ENCODE measurements around the gene LILRB2.
"Not testable (repeated sequence)": the region's sequence is repeated elsewhere in the genome, so short reads cannot be mapped to it uniquely, and the experiment has no call there.

LILRB2 gene

GRCh38 chr19:54282686-54283470 lies 2.0 kb upstream of the LILRB2 start:
- Histone ChIP-seq H3K36me3 (replicated peaks; ENCODE audit: insufficient read depth, low read length) (no peaks in the 10 kb centered on the region), H3K79me2 (ENCODE audit: low read length) (no peaks in the 10 kb centered on the region), H3K9me3 (replicated peaks; ENCODE audit: insufficient read depth, low read length) (no peaks in the 10 kb centered on the region), H3K4me2 (ENCODE audit: low read depth, low read length) (no peak overlapping the region), H4K20me1 (ENCODE audit: insufficient read depth, low read length) (no peaks in the 10 kb centered on the region), H3K9ac (ENCODE audit: low read length) (no peak overlapping the region), H3K4me3 (ENCODE audit: low read length) (no peak overlapping the region), H3K27me3 (replicated peaks; ENCODE audit: insufficient read depth, low read length) (peaks cover 77% of the 10 kb centered on the region), H3F3A (ENCODE audit: insufficient read depth, low read length) (no peaks in the 10 kb centered on the region), H3K9me2 (replicated peaks; ENCODE audit: insufficient read depth, low read length) (no peaks in the 10 kb centered on the region), H2AFZ (ENCODE audit: low read length) (no peak overlapping the region), H3K4me1 (ENCODE audit: low read length) (no peaks in the 10 kb centered on the region), H3K27ac (ENCODE audit: low read length) (no peak overlapping the region)
- DNase-seq: no peak
- no peak for TF ChIP-seq EZH2phosphoT487 (IDR thresholded peaks at IDR 0.05; ENCODE audit: low read length)
- TF ChIP-seq CTCF (IDR thresholded peaks at IDR 0.05; ENCODE audit: low read length): no peak
- no peak for TF ChIP-seq EZH2 (optimal IDR thresholded peaks at IDR 0.05; ENCODE audit: low read depth, low read length)

DNA sequence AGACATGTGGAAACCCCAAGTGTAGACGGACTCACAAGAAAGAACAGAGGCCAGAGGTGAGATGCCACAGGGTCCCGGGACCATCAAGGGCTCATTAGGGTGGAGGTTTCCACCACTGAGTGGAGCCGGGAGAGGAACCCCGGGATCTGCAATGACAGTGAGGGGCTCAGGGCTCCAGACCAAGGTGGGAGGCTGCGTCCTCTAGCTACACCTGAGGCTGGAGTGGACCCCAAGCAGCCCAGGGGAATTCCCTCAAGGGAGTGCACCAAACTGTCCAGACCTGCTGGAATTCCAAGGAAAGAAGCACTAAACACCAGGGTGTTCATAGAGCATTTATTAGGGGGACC lies 792 bp upstream of the LILRB2 start:
- H3K79me2 ChIP-seq (ENCODE audit: low read length); DNase-seq; H3K9me2 ChIP-seq (replicated peaks; ENCODE audit: insufficient read depth, low read length); H2AFZ ChIP-seq (ENCODE audit: low read length); H3K4me2 ChIP-seq (ENCODE audit: low read depth, low read length); H4K20me1 ChIP-seq (ENCODE audit: insufficient read depth, low read length); H3K27ac ChIP-seq (ENCODE audit: low read length); H3K9ac ChIP-seq (ENCODE audit: low read length); H3F3A ChIP-seq (ENCODE audit: insufficient read depth, low read length); H3K36me3 ChIP-seq (replicated peaks; ENCODE audit: insufficient read depth, low read length); H3K4me3 ChIP-seq (ENCODE audit: low read length); H3K9me3 ChIP-seq (replicated peaks; ENCODE audit: insufficient read depth, low read length); H3K4me1 ChIP-seq (ENCODE audit: low read length): not testable (repeated sequence)
- H3K27me3 ChIP-seq (replicated peaks; ENCODE audit: insufficient read depth, low read length): peaks cover 69% of the 10 kb centered on the region

GRCh38 chr19:54280441-54280840 lies 469 bp downstream of the LILRB2 start:
- H3F3A ChIP-seq (ENCODE audit: insufficient read depth, low read length); H3K27ac ChIP-seq (ENCODE audit: low read length); H3K36me3 ChIP-seq (replicated peaks; ENCODE audit: insufficient read depth, low read length); H2AFZ ChIP-seq (ENCODE audit: low read length); H3K9me3 ChIP-seq (replicated peaks; ENCODE audit: insufficient read depth, low read length); H3K79me2 ChIP-seq (ENCODE audit: low read length); H3K9ac ChIP-seq (ENCODE audit: low read length); H3K9me2 ChIP-seq (replicated peaks; ENCODE audit: insufficient read depth, low read length); H3K4me2 ChIP-seq (ENCODE audit: low read depth, low read length); H4K20me1 ChIP-seq (ENCODE audit: insufficient read depth, low read length); H3K4me3 ChIP-seq (ENCODE audit: low read length); H3K4me1 ChIP-seq (ENCODE audit: low read length); DNase-seq: not testable (repeated sequence)
- H3K27me3 ChIP-seq (replicated peaks; ENCODE audit: insufficient read depth, low read length): peaks cover 77% of the 10 kb centered on the region

DNA sequence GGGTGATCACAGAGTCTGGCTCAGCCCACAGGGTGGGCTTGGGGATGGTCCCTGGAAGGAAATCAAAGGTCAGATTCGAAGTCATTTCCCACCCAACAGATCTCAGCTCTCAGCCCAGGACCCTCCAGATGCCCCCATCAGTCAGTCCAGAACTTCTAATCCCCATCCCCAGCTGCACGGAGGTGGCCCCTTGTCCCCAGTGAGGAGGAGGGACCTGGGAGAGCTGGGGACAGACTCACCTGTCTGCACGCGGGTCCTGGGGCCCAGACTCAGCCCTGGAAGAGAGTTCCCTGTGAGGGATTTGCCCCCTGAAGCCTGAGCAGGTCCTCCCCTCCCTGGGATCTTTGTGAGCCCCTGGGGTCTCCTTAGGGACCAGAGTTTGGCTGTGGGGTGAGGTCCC lies 885 bp downstream of the LILRB2 start:
- H3K79me2 ChIP-seq (ENCODE audit: low read length); DNase-seq; H3K9me2 ChIP-seq (replicated peaks; ENCODE audit: insufficient read depth, low read length); H4K20me1 ChIP-seq (ENCODE audit: insufficient read depth, low read length); H3K36me3 ChIP-seq (replicated peaks; ENCODE audit: insufficient read depth, low read length); H3K4me1 ChIP-seq (ENCODE audit: low read length); H3K9me3 ChIP-seq (replicated peaks; ENCODE audit: insufficient read depth, low read length); H3K4me2 ChIP-seq (ENCODE audit: low read depth, low read length); H3K9ac ChIP-seq (ENCODE audit: low read length); H3K4me3 ChIP-seq (ENCODE audit: low read length); H2AFZ ChIP-seq (ENCODE audit: low read length); H3K27ac ChIP-seq (ENCODE audit: low read length); H3F3A ChIP-seq (ENCODE audit: insufficient read depth, low read length): not testable (repeated sequence)
- H3K27me3 ChIP-seq (replicated peaks; ENCODE audit: insufficient read depth, low read length): peaks cover 77% of the 10 kb centered on the region

DNA sequence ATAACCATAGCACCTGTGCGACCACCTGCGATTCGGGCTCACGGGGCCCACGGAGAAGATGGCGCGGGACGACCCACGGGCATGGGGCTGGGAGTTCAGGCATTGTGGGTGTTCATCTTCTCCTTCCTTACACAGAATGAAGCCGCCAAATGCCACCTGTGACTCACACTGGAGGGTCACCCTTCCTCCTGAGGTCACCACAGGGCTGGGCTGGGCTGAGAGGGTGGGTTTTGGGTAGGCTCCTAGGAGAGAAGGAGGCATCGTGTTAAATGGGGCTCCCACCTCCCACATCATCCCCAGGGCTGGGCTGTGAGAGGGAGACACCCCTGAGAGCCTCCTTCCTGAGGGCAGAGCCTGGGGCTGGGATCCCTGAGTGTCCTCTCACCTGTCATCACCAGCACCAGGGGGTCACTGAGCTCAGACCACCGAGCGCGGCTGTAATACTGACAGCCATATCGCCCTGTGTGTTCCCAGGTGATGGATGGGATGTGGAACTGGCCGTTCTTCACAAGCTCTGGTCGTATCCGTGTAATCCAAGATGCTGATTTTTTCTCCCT lies 1.4 kb downstream of the LILRB2 start:
- no peak for DNase-seq
- Histone ChIP-seq H3K9ac (ENCODE audit: low read length) (no peak overlapping the region), H3K27ac (ENCODE audit: low read length) (no peak overlapping the region), H4K20me1 (ENCODE audit: insufficient read depth, low read length) (no peaks in the 10 kb centered on the region), H3K4me1 (ENCODE audit: low read length) (no peaks in the 10 kb centered on the region), H3K36me3 (replicated peaks; ENCODE audit: insufficient read depth, low read length) (no peaks in the 10 kb centered on the region), H3K9me3 (replicated peaks; ENCODE audit: insufficient read depth, low read length) (no peaks in the 10 kb centered on the region), H3K79me2 (ENCODE audit: low read length) (no peaks in the 10 kb centered on the region), H3K4me2 (ENCODE audit: low read depth, low read length) (no peak overlapping the region), H2AFZ (ENCODE audit: low read length) (no peak overlapping the region), H3F3A (ENCODE audit: insufficient read depth, low read length) (no peaks in the 10 kb centered on the region), H3K4me3 (ENCODE audit: low read length) (no peak overlapping the region), H3K9me2 (replicated peaks; ENCODE audit: insufficient read depth, low read length) (no peaks in the 10 kb centered on the region), H3K27me3 (replicated peaks; ENCODE audit: insufficient read depth, low read length) (peaks cover 72% of the 10 kb centered on the region)
- TF ChIP-seq EZH2phosphoT487 (IDR thresholded peaks at IDR 0.05; ENCODE audit: low read length) (no peak), CTCF (IDR thresholded peaks at IDR 0.05; ENCODE audit: low read length) (no peak), EZH2 (optimal IDR thresholded peaks at IDR 0.05; ENCODE audit: low read depth, low read length) (no peak)

GRCh38 chr19:54278571-54279195 lies 2.2 kb downstream of the LILRB2 start:
- H3K9me3 ChIP-seq (replicated peaks; ENCODE audit: insufficient read depth, low read length); H3K9me2 ChIP-seq (replicated peaks; ENCODE audit: insufficient read depth, low read length); H3K79me2 ChIP-seq (ENCODE audit: low read length); H3K4me2 ChIP-seq (ENCODE audit: low read depth, low read length); H3K4me3 ChIP-seq (ENCODE audit: low read length); H3F3A ChIP-seq (ENCODE audit: insufficient read depth, low read length); H3K27ac ChIP-seq (ENCODE audit: low read length); H3K36me3 ChIP-seq (replicated peaks; ENCODE audit: insufficient read depth, low read length); H2AFZ ChIP-seq (ENCODE audit: low read length); H3K4me1 ChIP-seq (ENCODE audit: low read length); H3K9ac ChIP-seq (ENCODE audit: low read length); DNase-seq; H4K20me1 ChIP-seq (ENCODE audit: insufficient read depth, low read length): not testable (repeated sequence)
- H3K27me3 ChIP-seq (replicated peaks; ENCODE audit: insufficient read depth, low read length): peaks cover 72% of the 10 kb centered on the region

Data from MM.1S (cell line).